H1 (cell line): Measurements from ENCODE around the gene MAP2K2. TPM values are rescaled to one million over a fixed set of nuclear protein-coding genes. Genes with fewer than 3 reads are reported as not detected.

Experiments used
- CTCF ChIA-PET: fragments of 300-600 bp; sonication (Branson Sonifier 250); formaldehyde crosslinking; loops from one replicate; lab custom pipeline; 2021; ENCODE audit not compliant: partially characterized antibody; lab: Charles Lee
- POLR2A ChIA-PET: fragments of 300-600 bp; sonication (Branson Sonifier 250); formaldehyde crosslinking; loops from one replicate; lab custom pipeline; 2021; ENCODE audit warnings: inconsistent platforms; ENCODE audit not compliant: partially characterized antibody; lab: Charles Lee
- DNase-seq, 2 experiments: peaks; one replicate each; pipeline versions ENCODE4 v3.0.0 to v3.0.0-alpha.2; 2010 to 2022; ENCODE audit warnings: low spot score in 2 of 2, low read depth in 1 of 2, mixed read lengths in 1 of 2
- FAIRE-seq: peaks from 2 replicates; lab custom pipeline; 2011; peaks lifted over from hg19 to GRCh38; lab: Jason Lieb, UNC
- H2AFZ ChIP-seq: 2 replicates; pipeline ENCODE4 v1.8.1; 2012; ENCODE audit warnings: low read length, inconsistent platforms
- H2AK5ac ChIP-seq: 2 replicates; pipeline ENCODE4 v1.6.1; 2013; ENCODE audit warnings: low read depth, low read length
- H2BK120ac ChIP-seq: replicated peaks from 2 replicates; pipeline ENCODE3; 2013; ENCODE audit warnings: low read depth, low read length, inconsistent platforms
- H2BK12ac ChIP-seq: 2 replicates; pipeline ENCODE4 v1.6.1; 2013; ENCODE audit warnings: low read depth, low read length
- H2BK15ac ChIP-seq: 2 replicates; pipeline ENCODE4 v1.6.1; 2013; ENCODE audit warnings: low read length
- H2BK20ac ChIP-seq: 2 replicates; pipeline ENCODE4 v1.6.1; 2013; ENCODE audit warnings: low read length
- H2BK5ac ChIP-seq: 2 replicates; pipeline ENCODE4 v1.6.1; 2013; ENCODE audit warnings: low read depth, low read length
- H3K14ac ChIP-seq: 2 replicates; pipeline ENCODE4 v1.6.1; 2013; ENCODE audit warnings: inconsistent platforms; ENCODE audit not compliant: insufficient read length
- H3K18ac ChIP-seq: 2 replicates; pipeline ENCODE4 v1.6.1; 2013; ENCODE audit warnings: low read length; ENCODE audit errors: extremely low read depth
- H3K23ac ChIP-seq: 2 replicates; pipeline ENCODE4 v1.6.1; 2013; ENCODE audit warnings: inconsistent platforms; ENCODE audit not compliant: insufficient read length
- H3K23me2 ChIP-seq: 2 replicates; pipeline ENCODE4 v1.6.1; 2013; ENCODE audit warnings: low read depth, low read length
- H3K27ac ChIP-seq: 2 replicates; pipeline ENCODE4 v1.6.1; 2011; ENCODE audit warnings: low read depth, low read length, inconsistent platforms
- H3K27me3 ChIP-seq, 4 experiments: replicated peaks in 1 of 4; 1 replicate in 1 of 4; 2 replicates in 3 of 4; pipeline versions ENCODE4 v1.6.1 to v1.8.1; 2011 to 2013; ENCODE audit warnings: low read length in 3 of 4, mild to moderate bottlenecking in 3 of 4, inconsistent platforms in 2 of 4, mixed read lengths in 2 of 4, moderate library complexity in 1 of 4; ENCODE audit not compliant: control insufficient read depth in 3 of 4, insufficient read depth in 3 of 4; ENCODE audit errors: extremely low read depth in 1 of 4
- H3K36me3 ChIP-seq, 4 experiments: 2 replicates each; pipeline versions ENCODE4 v1.6.1 to v1.8.1; 2011 to 2013; ENCODE audit warnings: mild to moderate bottlenecking in 4 of 4, low read length in 3 of 4, moderate library complexity in 2 of 4, control low read depth in 1 of 4, inconsistent platforms in 1 of 4; ENCODE audit not compliant: insufficient read depth in 4 of 4, control insufficient read depth in 2 of 4
- H3K4ac ChIP-seq: replicated peaks from 2 replicates; pipeline ENCODE3; 2013; ENCODE audit warnings: low read length, low read depth, mixed read lengths, inconsistent platforms; ENCODE audit not compliant: insufficient read length
- H3K4me1 ChIP-seq, 4 experiments: replicated peaks in 1 of 4; 1 replicate in 1 of 4; 2 replicates in 3 of 4; pipeline versions ENCODE4 v1.6.1 to v1.8.1; 2011 to 2013; ENCODE audit warnings: low read length in 3 of 4, inconsistent platforms in 2 of 4, mixed read lengths in 1 of 4; ENCODE audit not compliant: insufficient read depth in 4 of 4, control insufficient read depth in 3 of 4
- H3K4me2 ChIP-seq, 2 experiments: 2 replicates each; pipeline versions ENCODE4 v1.6.1 to v1.8.1; 2011 to 2013; ENCODE audit warnings: low read depth in 2 of 2, low read length in 2 of 2, control low read depth in 1 of 2, inconsistent platforms in 1 of 2, mild to moderate bottlenecking in 1 of 2; ENCODE audit not compliant: insufficient read depth in 1 of 2
- H3K4me3 ChIP-seq, 4 experiments: fragments of 200-600, 300-600 bp in 1 of 4; sonication (generic), shearing (Covaris generic), sonication (Bioruptor Twin) in 1 of 4; 2 replicates each; pipeline versions ENCODE4 v1.5.1 to v1.8.1; 2011 to 2016; ENCODE audit warnings: low read length in 4 of 4, low read depth in 3 of 4, control low read depth in 2 of 4, inconsistent platforms in 2 of 4, mild to moderate bottlenecking in 2 of 4, mixed read lengths in 1 of 4, moderate library complexity in 1 of 4; ENCODE audit not compliant: insufficient read depth in 2 of 4; ENCODE audit errors: extremely low read depth in 1 of 4
- H3K56ac ChIP-seq: replicated peaks from 2 replicates; pipeline ENCODE3; 2013; ENCODE audit warnings: low read depth, mild to moderate bottlenecking, mixed read lengths, low read length, inconsistent platforms; ENCODE audit not compliant: insufficient read length
- H3K79me1 ChIP-seq: 2 replicates; pipeline ENCODE4 v1.6.1; 2013; ENCODE audit warnings: low read depth, low read length, control low read depth
- H3K79me2 ChIP-seq, 2 experiments: 2 replicates each; pipeline versions ENCODE4 v1.6.1 to v1.8.1; 2012 to 2013; ENCODE audit warnings: low read length in 2 of 2, mild to moderate bottlenecking in 2 of 2, inconsistent platforms in 1 of 2; ENCODE audit not compliant: insufficient read depth in 2 of 2, control insufficient read depth in 1 of 2
- H3K9ac ChIP-seq, 4 experiments: replicated peaks in 1 of 4; 1 replicate in 1 of 4; 2 replicates in 3 of 4; pipeline versions ENCODE4 v1.6.1 to v1.8.1; 2011 to 2013; ENCODE audit warnings: low read depth in 3 of 4, low read length in 3 of 4, control low read depth in 2 of 4, mild to moderate bottlenecking in 2 of 4, moderate library complexity in 2 of 4, inconsistent platforms in 1 of 4; ENCODE audit errors: extremely low read depth in 1 of 4
- H3K9me3 ChIP-seq, 2 experiments: 2 replicates each; pipeline versions ENCODE4 v1.6.1 to v1.8.1; 2012 to 2013; ENCODE audit warnings: mild to moderate bottlenecking in 2 of 2, moderate library complexity in 2 of 2, control low read depth in 1 of 2, inconsistent platforms in 1 of 2, low read depth in 1 of 2, low read length in 1 of 2, mixed read lengths in 1 of 2; ENCODE audit not compliant: insufficient read depth in 2 of 2
- H4K20me1 ChIP-seq, 2 experiments: replicated peaks in 1 of 2; 2 replicates each; pipeline versions ENCODE3 to v1.8.1; 2011 to 2013; ENCODE audit warnings: inconsistent platforms in 2 of 2, low read length in 2 of 2, mild to moderate bottlenecking in 1 of 2; ENCODE audit not compliant: insufficient read depth in 2 of 2, control insufficient read depth in 1 of 2
- H4K5ac ChIP-seq: 2 replicates; pipeline ENCODE4 v1.6.1; 2013; ENCODE audit warnings: low read length, low read depth, mixed read lengths, inconsistent platforms; ENCODE audit not compliant: insufficient read length
- H4K8ac ChIP-seq: 2 replicates; pipeline ENCODE4 v1.8.0; 2013; ENCODE audit warnings: mild to moderate bottlenecking, moderate library complexity, low read length, inconsistent platforms; ENCODE audit not compliant: insufficient read depth; ENCODE audit errors: extremely low read depth
- H4K91ac ChIP-seq: replicated peaks from 2 replicates; pipeline ENCODE3; 2013; ENCODE audit warnings: low read length, mixed read lengths, inconsistent platforms; ENCODE audit not compliant: insufficient read length
- CEBPB ChIP-seq: IDR thresholded peaks from 2 replicates; pipeline ENCODE4 v1.6.1; 2012; ENCODE audit warnings: low read depth, low read length
- EP300 ChIP-seq, 2 experiments: IDR thresholded peaks; 1 replicate in 1 of 2; 2 replicates in 1 of 2; pipeline ENCODE4 v1.6.1; 2011 to 2012; ENCODE audit warnings: low read depth in 2 of 2, low read length in 2 of 2, mild to moderate bottlenecking in 2 of 2, borderline replicate concordance in 1 of 2, inconsistent platforms in 1 of 2, moderate library complexity in 1 of 2
- POLR2A ChIP-seq, 2 experiments: IDR thresholded peaks; 1 replicate in 1 of 2; 2 replicates in 1 of 2; pipeline ENCODE4 v1.6.1; 2011; ENCODE audit warnings: low read depth in 2 of 2, low read length in 2 of 2, mild to moderate bottlenecking in 2 of 2; ENCODE audit errors: control extremely low read depth in 1 of 2
- SP1 ChIP-seq: IDR thresholded peaks from 2 replicates; pipeline ENCODE4 v1.6.1; 2011; ENCODE audit warnings: low read depth, low read length
- WGBS, 2 experiments: shearing (Covaris generic) in 1 of 2; methylation state at CpG; one replicate each; pipeline versions ENCODE4 v1.1.6 to v1.1.7; 2013 to 2015; ENCODE audit warnings: low lambda C conversion rate in 2 of 2, mixed read lengths in 2 of 2, inconsistent platforms in 1 of 2, low coverage in 1 of 2, missing lambda C conversion rate in 1 of 2; ENCODE audit not compliant: insufficient replicate concordance in 2 of 2, insufficient coverage in 1 of 2, insufficient read length in 1 of 2; ENCODE audit errors: extremely low coverage in 1 of 2, missing lambda C conversion rate in 1 of 2; 5-methylcytosine and 5-hydroxymethylcytosine counted together
- polyA plus RNA-seq, 7 experiments: library from polyadenylated mRNA; depleted of rRNA in 3 of 7; stranded (reverse) in 5 of 7; unstranded in 2 of 7; fragments of >200 nt in 5 of 7; fragments of 200-250 nt in 2 of 7; gene quantifications; 1 replicate in 5 of 7; 2 replicates in 1 of 7; 4 replicates in 1 of 7; pipeline versions ENCODE4 v1.2.1 to v1.2.3, GENCODE V29; 2011 to 2013; ENCODE audit warnings: missing spikeins in 2 of 7, mixed read lengths in 2 of 7
- total RNA-seq: library from RNA; stranded (reverse); fragmentation: NEBNext Ultra II Directional; extraction: Animal tissue kit (Norgen Biotek cat#: 25700); gene quantifications from 2 replicates; pipeline ENCODE4 v1.2.1, GENCODE V29; 2021
- TF ChIP-seq, protein P1 (sequence below): IDR thresholded peaks from 2 replicates; pipeline ENCODE4 v1.6.1; 2011; ENCODE audit warnings: low read length, improper control_type of control experiment

The MAP2K2 gene
- total and polyA plus RNA-seq, 2 of the 8 experiments (the other 6 are each of a cell fraction or from before 2014, with no cell fraction given), result 111 to 162 TPM

DNA sequence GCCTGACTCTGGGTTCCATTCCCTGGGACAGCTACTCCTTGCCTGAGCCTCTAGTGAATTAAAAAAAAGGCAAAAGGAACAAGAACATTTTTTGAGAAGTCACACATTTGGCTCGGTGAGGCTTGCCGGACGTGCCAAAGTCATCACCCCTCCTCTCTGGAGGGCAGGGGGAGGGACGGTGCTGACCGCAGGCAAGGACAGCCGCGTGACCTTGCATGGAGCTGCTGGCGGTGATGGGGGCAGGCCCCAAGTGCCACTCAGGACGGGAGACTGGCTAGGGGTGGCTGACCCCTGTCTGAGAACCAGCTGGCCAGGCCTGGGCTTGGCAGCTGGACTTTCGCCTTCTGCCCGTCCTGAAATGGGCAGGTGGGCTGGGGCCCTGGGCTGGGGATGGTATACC, 26.4 kb downstream of the MAP2K2 start:
- 97% methylated on average over 10 of the region's 11 CpGs; no CpG with 5 or more reads in 1 of the 2 experiments for WGBS, 2 experiments
- H3K9ac ChIP-seq, result no peak overlapping the region
- H3K56ac ChIP-seq, result no peak overlapping the region
- no peaks in the 10 kb centered on the region for H3K23me2 ChIP-seq
- H2BK120ac ChIP-seq, result no peak overlapping the region
- peaks cover 11 to 60% (median 36%) of the 10 kb centered on the region in 4 experiments for H3K36me3 ChIP-seq
- no peak overlapping the region for H3K18ac ChIP-seq
- CTCF ChIA-PET, result interaction anchor here (3.4 kb wide), 1 partner anchor 42 kb away, joined by 15 read pairs; no protein-coding TSS in a partner anchor
- H3K14ac ChIP-seq, result no peak overlapping the region
- POLR2A ChIA-PET, result interaction anchor here (1.1 to 3.2 kb wide), 6 partner anchors 8 to 120 kb away, joined by 3 to 14 read pairs (median 4); no protein-coding TSS in a partner anchor
- no peak overlapping the region for H2BK5ac ChIP-seq
- H3K9me3 ChIP-seq, result no peaks in the 10 kb centered on the region
- no peak overlapping the region for H4K5ac ChIP-seq
- no peak overlapping the region for H4K8ac ChIP-seq
- H2AK5ac ChIP-seq, result no peak overlapping the region
- no peak overlapping the region for H4K91ac ChIP-seq
- peaks cover 4 to 8% of the 10 kb centered on the region in 2 experiments for H4K20me1 ChIP-seq
- no peak overlapping the region for H3K4ac ChIP-seq
- TF ChIP-seq POLR2A (IDR thresholded peaks at IDR 0.05; ENCODE audit: control extremely low read depth in 1 of 2, low read depth in 2 of 2, low read length in 2 of 2), result no peak
- no peak for TF ChIP-seq SP1
- TF ChIP-seq EP300 (IDR thresholded peaks at IDR 0.05; ENCODE audit: borderline replicate concordance in 1 of 2, low read depth in 2 of 2, low read length in 2 of 2), result no peak
- no peak for TF ChIP-seq CEBPB
- TF ChIP-seq, protein P1, sequence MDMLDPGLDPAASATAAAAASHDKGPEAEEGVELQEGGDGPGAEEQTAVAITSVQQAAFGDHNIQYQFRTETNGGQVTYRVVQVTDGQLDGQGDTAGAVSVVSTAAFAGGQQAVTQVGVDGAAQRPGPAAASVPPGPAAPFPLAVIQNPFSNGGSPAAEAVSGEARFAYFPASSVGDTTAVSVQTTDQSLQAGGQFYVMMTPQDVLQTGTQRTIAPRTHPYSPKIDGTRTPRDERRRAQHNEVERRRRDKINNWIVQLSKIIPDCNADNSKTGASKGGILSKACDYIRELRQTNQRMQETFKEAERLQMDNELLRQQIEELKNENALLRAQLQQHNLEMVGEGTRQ, result no peak
- no peak overlapping the region for H2BK15ac ChIP-seq
- no peak overlapping the region for H2BK12ac ChIP-seq
- no peaks in the 10 kb centered on the region for H3K79me1 ChIP-seq
- H3K27me3 ChIP-seq, result no peaks in the 10 kb centered on the region
- no peak overlapping the region for H2AFZ ChIP-seq
- no peak overlapping the region for H2BK20ac ChIP-seq
- no peak overlapping the region for H3K23ac ChIP-seq
- H3K4me2 ChIP-seq, result no peak overlapping the region
- no peaks in the 10 kb centered on the region for H3K79me2 ChIP-seq
- no peaks in the 10 kb centered on the region for H3K4me1 ChIP-seq
- FAIRE-seq, result no peak
- no peak overlapping the region for H3K27ac ChIP-seq
- H3K4me3 ChIP-seq, result no peak overlapping the region
- DNase-seq, result no peak
